ENCODE data around the gene BCAS4.

Gene BCAS4

DNA sequence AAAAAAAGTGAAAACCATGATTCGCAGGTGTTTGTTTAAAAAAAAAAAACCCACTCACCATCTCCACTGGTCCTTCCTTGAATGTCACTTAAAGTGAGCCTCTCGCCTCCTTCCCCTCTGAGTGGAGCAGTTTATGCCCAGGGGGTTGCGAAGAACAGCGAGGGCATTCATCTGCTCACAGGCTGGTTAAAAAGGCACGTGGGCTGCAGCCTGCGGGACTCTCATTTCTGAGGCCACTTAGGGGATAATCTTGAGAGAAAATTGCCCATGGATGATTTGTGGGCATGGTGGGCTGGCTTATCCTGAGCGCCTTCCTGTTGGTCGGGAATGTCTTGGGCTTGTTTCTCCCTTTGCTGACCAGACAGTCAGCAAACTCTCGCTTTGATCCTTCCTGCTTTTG is 18.9 kb downstream of the BCAS4 start:
- TF ChIP-seq, protein P1, sequence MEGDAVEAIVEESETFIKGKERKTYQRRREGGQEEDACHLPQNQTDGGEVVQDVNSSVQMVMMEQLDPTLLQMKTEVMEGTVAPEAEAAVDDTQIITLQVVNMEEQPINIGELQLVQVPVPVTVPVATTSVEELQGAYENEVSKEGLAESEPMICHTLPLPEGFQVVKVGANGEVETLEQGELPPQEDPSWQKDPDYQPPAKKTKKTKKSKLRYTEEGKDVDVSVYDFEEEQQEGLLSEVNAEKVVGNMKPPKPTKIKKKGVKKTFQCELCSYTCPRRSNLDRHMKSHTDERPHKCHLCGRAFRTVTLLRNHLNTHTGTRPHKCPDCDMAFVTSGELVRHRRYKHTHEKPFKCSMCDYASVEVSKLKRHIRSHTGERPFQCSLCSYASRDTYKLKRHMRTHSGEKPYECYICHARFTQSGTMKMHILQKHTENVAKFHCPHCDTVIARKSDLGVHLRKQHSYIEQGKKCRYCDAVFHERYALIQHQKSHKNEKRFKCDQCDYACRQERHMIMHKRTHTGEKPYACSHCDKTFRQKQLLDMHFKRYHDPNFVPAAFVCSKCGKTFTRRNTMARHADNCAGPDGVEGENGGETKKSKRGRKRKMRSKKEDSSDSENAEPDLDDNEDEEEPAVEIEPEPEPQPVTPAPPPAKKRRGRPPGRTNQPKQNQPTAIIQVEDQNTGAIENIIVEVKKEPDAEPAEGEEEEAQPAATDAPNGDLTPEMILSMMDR (conservative IDR thresholded peaks at IDR 0.05; ENCODE audit: low read depth, low read length) = no peak
- DNase-seq (ENCODE audit: low read depth) = no peak
- no peak overlapping the region for H3K4me3 ChIP-seq (ENCODE audit: low read depth, low read length)

DNA sequence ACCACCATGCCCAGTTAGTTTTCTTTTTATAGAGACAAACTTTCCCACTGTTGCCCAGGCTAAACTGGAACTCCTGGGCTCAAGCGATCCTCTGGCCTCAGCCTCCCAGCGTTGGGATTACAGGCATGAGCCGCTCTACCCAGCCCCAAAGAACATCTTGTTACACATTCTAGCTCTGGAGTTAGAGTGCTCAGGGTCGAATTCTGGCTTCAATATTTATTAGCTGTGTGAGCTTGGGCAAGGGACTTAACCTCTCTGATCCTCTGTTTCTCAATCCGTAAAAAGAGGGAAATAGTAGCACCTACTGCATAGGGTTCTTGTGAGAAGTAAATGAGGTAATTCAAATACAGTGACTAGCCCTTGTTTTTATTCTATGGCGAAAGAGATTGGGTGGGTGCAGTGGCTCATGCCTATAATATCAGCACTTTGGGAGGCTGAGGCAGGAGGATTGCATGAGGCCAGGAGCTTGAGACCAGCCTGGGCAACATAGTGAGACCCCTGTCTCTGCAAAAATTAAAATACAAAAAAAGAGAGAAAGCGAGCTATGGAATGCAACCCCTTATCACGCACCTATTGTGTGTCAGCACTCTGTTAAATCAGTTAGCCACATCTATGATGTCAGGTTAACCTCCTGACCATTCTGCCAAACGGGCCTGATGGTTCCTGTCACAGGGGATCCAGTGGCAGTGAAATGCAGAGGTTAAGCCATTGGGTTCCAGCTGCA is 19.7 kb downstream of the BCAS4 start:
- no peak overlapping the region for H3K4me3 ChIP-seq (ENCODE audit: low read depth, low read length)
- TF ChIP-seq, protein P1 (conservative IDR thresholded peaks at IDR 0.05; ENCODE audit: low read depth, low read length) = no peak

DNA sequence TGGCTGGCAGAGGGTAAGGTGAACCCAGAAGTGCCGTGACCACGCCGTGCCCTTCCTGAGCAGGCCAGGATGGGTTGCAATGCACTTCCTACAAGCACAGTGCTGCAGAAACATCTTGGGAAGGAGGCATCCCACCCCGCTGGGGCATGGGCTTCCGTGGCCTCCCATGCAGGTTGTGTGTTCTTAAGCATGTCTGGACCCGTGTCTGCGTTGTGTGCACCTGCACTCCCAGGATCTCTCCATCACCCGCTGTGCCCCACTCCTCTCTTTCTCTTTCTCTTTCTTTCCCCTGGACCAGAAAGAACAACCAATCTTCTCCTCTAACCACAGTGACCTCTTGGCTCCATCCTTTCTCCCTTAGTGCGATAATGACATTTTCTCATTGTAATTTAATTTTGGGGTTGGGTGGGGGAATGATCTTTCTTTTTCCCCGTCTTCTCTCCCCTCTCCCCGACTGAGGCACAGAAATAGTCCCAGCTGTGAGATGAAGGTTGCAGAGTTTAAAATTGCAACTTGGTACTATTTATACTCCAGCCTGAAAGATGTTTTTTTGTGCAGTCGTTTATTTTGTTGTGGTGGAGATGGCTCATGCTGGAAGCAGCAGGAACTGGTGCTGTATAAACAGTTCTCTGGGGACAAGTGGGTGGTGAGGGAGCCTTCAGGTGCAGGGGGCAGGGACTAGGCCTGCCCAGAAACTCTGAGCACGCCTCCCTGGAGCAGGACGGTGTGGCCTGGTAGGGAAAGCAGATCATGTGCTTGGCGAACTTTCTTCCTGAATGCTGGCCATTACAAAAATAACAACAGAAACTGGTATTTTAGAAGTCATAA is 20.5 kb downstream of the BCAS4 start:
- TF ChIP-seq, protein P1 (conservative IDR thresholded peaks at IDR 0.05; ENCODE audit: low read depth, low read length) = no peak
- no peak overlapping the region for H3K4me3 ChIP-seq (ENCODE audit: low read depth, low read length)
- peak; percentile 69 for DNase-seq (ENCODE audit: low read depth)

More for the DNA sequence above, 19.7 kb downstream of the BCAS4 start:
- DNase-seq (ENCODE audit: low read depth) = no peak

DNA sequence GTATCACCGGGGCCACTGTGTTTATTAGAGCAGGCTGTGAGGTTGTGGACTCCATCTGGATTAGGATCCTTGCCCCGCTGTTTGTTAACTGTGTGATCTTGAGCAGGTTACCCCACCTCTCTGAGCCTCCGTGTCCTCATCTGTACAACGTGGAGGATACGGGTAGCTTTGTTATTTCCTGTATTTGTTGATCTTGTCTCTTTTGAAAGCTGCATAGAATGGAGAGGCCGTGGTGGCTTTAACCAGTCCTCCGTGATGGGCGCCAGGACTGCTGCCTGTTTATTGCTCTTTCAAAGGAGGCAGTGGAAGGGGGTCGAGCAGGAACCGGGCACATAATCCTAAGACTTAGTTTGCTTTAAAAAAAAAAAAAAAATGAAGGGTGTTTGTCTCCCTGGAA is 22.9 kb downstream of the BCAS4 start:
- no peak for DNase-seq (ENCODE audit: low read depth)
- H3K4me3 ChIP-seq (ENCODE audit: low read depth, low read length) = no peak overlapping the region
- TF ChIP-seq, protein P1 (conservative IDR thresholded peaks at IDR 0.05; ENCODE audit: low read depth, low read length) = no peak

DNA sequence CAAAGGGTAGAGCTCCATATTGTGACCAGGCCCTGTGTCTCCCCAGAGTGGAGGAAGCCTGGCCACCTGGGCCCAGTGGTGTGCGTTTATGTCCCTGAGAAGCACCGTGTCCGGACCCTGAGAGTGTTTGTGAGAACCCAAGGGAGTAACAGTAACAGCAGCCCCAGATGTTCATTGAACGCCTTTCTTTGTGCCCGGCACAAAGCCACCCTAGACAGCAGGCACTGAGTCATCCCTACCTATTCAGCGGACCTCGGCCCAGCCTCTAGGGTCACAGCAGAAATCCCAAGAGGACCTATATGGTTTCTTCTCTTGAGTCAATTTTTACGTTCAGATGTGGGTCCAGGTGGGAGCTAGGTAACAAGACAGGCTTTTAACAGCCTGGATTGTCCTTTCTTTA is 24.5 kb downstream of the BCAS4 start:
- no peak overlapping the region for H3K4me3 ChIP-seq (ENCODE audit: low read depth, low read length)
- no peak for DNase-seq (ENCODE audit: low read depth)
- TF ChIP-seq, protein P1 (conservative IDR thresholded peaks at IDR 0.05; ENCODE audit: low read depth, low read length) = no peak

DNA sequence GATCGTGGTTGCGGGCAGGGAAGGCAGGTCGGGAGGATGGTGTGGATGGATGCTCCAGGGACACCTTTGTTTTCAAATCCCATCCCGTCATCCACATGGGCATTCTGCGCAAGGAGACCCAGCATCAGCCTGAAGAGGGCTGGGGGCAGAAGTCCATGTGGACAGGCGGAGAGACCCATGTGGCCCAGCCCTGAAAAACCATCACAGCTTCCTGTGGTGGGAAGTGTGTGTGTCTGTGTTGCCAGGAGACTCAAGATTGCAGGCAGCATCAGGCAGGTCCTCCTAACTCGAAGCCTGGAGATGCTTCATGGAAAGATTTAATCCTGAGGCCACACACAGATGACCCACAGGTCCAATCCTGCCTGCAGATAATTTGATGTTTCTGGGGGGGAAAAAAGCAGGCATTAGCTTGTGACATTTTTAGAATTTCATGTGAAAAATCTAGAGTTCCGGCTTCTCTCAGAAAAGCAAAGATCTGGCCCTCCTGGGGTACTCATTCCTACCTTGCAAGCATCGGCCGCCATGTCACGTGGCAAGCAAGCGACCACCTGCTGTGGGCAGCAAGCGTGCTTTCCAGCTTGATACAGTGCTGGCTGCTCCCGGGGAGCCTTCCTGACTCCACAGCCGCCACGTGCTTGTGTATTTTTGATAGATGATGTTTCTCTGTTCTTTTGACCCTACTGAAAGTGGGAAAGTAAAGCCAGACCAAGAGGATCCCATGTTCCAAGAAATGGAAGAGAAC is 25.8 kb downstream of the BCAS4 start:
- TF ChIP-seq, protein P1 (conservative IDR thresholded peaks at IDR 0.05; ENCODE audit: low read depth, low read length) = no peak
- H3K4me3 ChIP-seq (ENCODE audit: low read depth, low read length) = no peak overlapping the region
- DNase-seq (ENCODE audit: low read depth) = peak; percentile 74

Data from choroid plexus epithelial cell (primary cell).